Superior temporal gyrus (tissue), 1 donor: ENCODE results near the gene CMKLR1.

Experiments
- DNase-seq: peaks from one replicate; pipeline ENCODE4 v3.0.0-alpha.2; 2016; ENCODE audit errors: extremely low spot score

The CMKLR1 gene

GRCh38 chr12:108299980-108300696 lies 39.0 kb downstream of the CMKLR1 start:
- no peak for DNase-seq

GRCh38 chr12:108299516-108299915 lies 39.6 kb downstream of the CMKLR1 start:
- no peak for DNase-seq

GRCh38 chr12:108298761-108299275 lies 40.3 kb downstream of the CMKLR1 start:
- DNase-seq = no peak

- no peak for DNase-seq
Observed at GRCh38 chr12:108297895-108298760, 41.0 kb downstream of the CMKLR1 start.

- DNase-seq = no peak
Observed at GRCh38 chr12:108297424-108297823, 41.7 kb downstream of the CMKLR1 start.

GRCh38 chr12:108296945-108297344 lies 42.2 kb downstream of the CMKLR1 start:
- no peak for DNase-seq

- no peak for DNase-seq
Observed at GRCh38 chr12:108295641-108296040, 43.5 kb downstream of the CMKLR1 start.

GRCh38 chr12:108289350-108290161 lies 49.6 kb downstream of the CMKLR1 start:
- DNase-seq = no peak

- no peak for DNase-seq
Observed at GRCh38 chr12:108287227-108287626, 51.9 kb downstream of the CMKLR1 start.

GRCh38 chr12:108285016-108285415 lies 54.1 kb downstream of the CMKLR1 start:
- no peak for DNase-seq

- DNase-seq = no peak
Observed at GRCh38 chr12:108284163-108284562, 54.9 kb downstream of the CMKLR1 start.

GRCh38 chr12:108282676-108283075 lies 56.4 kb downstream of the CMKLR1 start:
- DNase-seq = no peak

- DNase-seq = no peak
Observed at GRCh38 chr12:108282160-108282559, 57.0 kb downstream of the CMKLR1 start.

- DNase-seq = no peak
Observed at GRCh38 chr12:108277613-108278012, 61.5 kb downstream of the CMKLR1 start.

- DNase-seq = no peak
Observed at GRCh38 chr12:108273217-108273616, 65.9 kb downstream of the CMKLR1 start.

GRCh38 chr12:108271951-108272872 lies 66.9 kb downstream of the CMKLR1 start:
- no peak for DNase-seq

GRCh38 chr12:108270849-108271143 lies 68.3 kb downstream of the CMKLR1 start:
- no peak for DNase-seq

- no peak for DNase-seq
Observed at GRCh38 chr12:108270035-108270848, 68.9 kb downstream of the CMKLR1 start.

- no peak for DNase-seq
Observed at GRCh38 chr12:108269224-108269623, 69.9 kb downstream of the CMKLR1 start.

GRCh38 chr12:108268397-108268796 lies 70.7 kb downstream of the CMKLR1 start:
- DNase-seq = no peak
